HCT116 (cell line): ENCODE results near the gene PTPRA. TPM values are rescaled to one million over a fixed set of nuclear protein-coding genes. Genes with fewer than 3 reads are reported as not detected.

Experiments
- ATAC-seq: fragments of 200-7000 bp; cut with Tn5 transposase; 2 replicates; pipeline ENCODE4 v1.9.1; 2020; ENCODE audit warnings: mild to moderate bottlenecking, moderate library complexity
- BruUV-seq: library from RNA; stranded (reverse); fragments of 400-500 nt; replicated peaks from 2 replicates; lab custom pipeline; 2021; lab: Mats Ljungman, UMichigan
- CTCF ChIA-PET: fragments of 300-600 bp; sonication (Branson Sonifier 250); formaldehyde crosslinking; loops from one replicate; lab custom pipeline; 2021; ENCODE audit warnings: antibody characterized with exemption; lab: Charles Lee
- POLR2A ChIA-PET: fragments of 300-600, 350-600 bp; sonication (Branson Sonifier 250); formaldehyde crosslinking; loops from one replicate; lab custom pipeline; 2021; ENCODE audit warnings: antibody characterized with exemption; lab: Charles Lee
- RAD21 ChIA-PET, 2 experiments: fragments of 300-600 bp; sonication (Branson Sonifier 250); formaldehyde crosslinking; loops; one replicate each; lab custom pipeline; 2023; ENCODE audit warnings: low total read pairs in 2 of 2; ENCODE audit not compliant: uncharacterized antibody in 2 of 2, unreplicated experiment in 2 of 2, low non-redundant PET in 1 of 2; lab: Charles Lee
- DNase-seq: peaks from one replicate; pipeline ENCODE4 v3.0.0-alpha.2; 2010; ENCODE audit warnings: low read depth, low spot score
- H2AFZ ChIP-seq: fragments of 200-600 bp; shearing (Covaris generic), sonication (generic); 2 replicates; pipeline ENCODE4 v1.6.1; 2017; ENCODE audit warnings: low read depth, mixed run types, mixed read lengths, antibody characterized with exemption, low read length; ENCODE audit not compliant: poor library complexity, severe bottlenecking
- H3K27ac ChIP-seq: 2 replicates; pipeline ENCODE4 v1.5.1; 2012; ENCODE audit warnings: low read depth, low read length
- H3K27me3 ChIP-seq: fragments of 200-600 bp; sonication (generic); 2 replicates; pipeline ENCODE4 v1.6.1; 2016; ENCODE audit warnings: mixed run types, low read length, mixed read lengths; ENCODE audit not compliant: insufficient read depth
- H3K36me3 ChIP-seq, 2 experiments: fragments of 200-500 bp in 1 of 2; fragments of 200-600 bp in 1 of 2; sonication (Bioruptor generic) in 1 of 2; sonication (generic) in 1 of 2; 2 replicates each; pipeline versions ENCODE4 v1.5.1 to v1.6.1; 2014 to 2016; ENCODE audit warnings: low read length in 2 of 2, inconsistent platforms in 1 of 2, mixed read lengths in 1 of 2, mixed run types in 1 of 2; ENCODE audit not compliant: insufficient read depth in 2 of 2, control insufficient read depth in 1 of 2
- H3K4me1 ChIP-seq, 2 experiments: fragments of 200-600 bp in 1 of 2; sonication (generic) in 1 of 2; 2 replicates each; pipeline versions ENCODE4 v1.5.1 to v1.6.1; 2012 to 2017; ENCODE audit warnings: low read length in 2 of 2, inconsistent platforms in 1 of 2, mild to moderate bottlenecking in 1 of 2, mixed read lengths in 1 of 2, mixed run types in 1 of 2, moderate library complexity in 1 of 2; ENCODE audit not compliant: insufficient read depth in 2 of 2, control insufficient read depth in 1 of 2
- H3K4me2 ChIP-seq: fragments of 200-600 bp; sonication (generic); 2 replicates; pipeline ENCODE4 v1.6.1; 2017; ENCODE audit warnings: mixed run types, low read length, mixed read lengths
- H3K4me3 ChIP-seq, 2 experiments: fragments of 200-600 bp in 1 of 2; sonication (generic) in 1 of 2; replicated peaks in 1 of 2; 2 replicates each; pipeline ENCODE4 v1.5.1; 2011 to 2016; ENCODE audit warnings: low read length in 2 of 2, control low read depth in 1 of 2, low read depth in 1 of 2, mild to moderate bottlenecking in 1 of 2, mixed read lengths in 1 of 2, mixed run types in 1 of 2
- H3K79me2 ChIP-seq: fragments of 200-600 bp; sonication (generic); 2 replicates; pipeline ENCODE4 v1.6.1; 2017; ENCODE audit warnings: mild to moderate bottlenecking, mixed run types, low read length, moderate library complexity, mixed read lengths; ENCODE audit not compliant: insufficient read depth
- H3K9ac ChIP-seq: fragments of 200-600 bp; sonication (generic); 2 replicates; pipeline ENCODE4 v1.6.1; 2016; ENCODE audit warnings: low read length, mixed read lengths
- H3K9me2 ChIP-seq: fragments of 200-600 bp; sonication (generic), shearing (Covaris generic); 2 replicates; pipeline ENCODE4 v1.6.1; 2017; ENCODE audit warnings: mixed run types, mild to moderate bottlenecking, moderate library complexity; ENCODE audit not compliant: insufficient read depth
- H3K9me3 ChIP-seq, 2 experiments: fragments of 200-500 bp in 1 of 2; fragments of 200-600 bp in 1 of 2; sonication (Bioruptor generic) in 1 of 2; sonication (generic) in 1 of 2; 2 replicates each; pipeline ENCODE4 v1.6.1; 2014 to 2017; ENCODE audit warnings: low read length in 2 of 2, mixed read lengths in 2 of 2, inconsistent platforms in 1 of 2, low read depth in 1 of 2, mild to moderate bottlenecking in 1 of 2, mixed run types in 1 of 2, moderate library complexity in 1 of 2; ENCODE audit not compliant: control insufficient read depth in 1 of 2, insufficient read depth in 1 of 2
- H4K20me1 ChIP-seq: fragments of 200-600 bp; sonication (generic), shearing (Covaris generic); 2 replicates; pipeline ENCODE4 v1.6.1; 2017; ENCODE audit warnings: mixed run types, mild to moderate bottlenecking, moderate library complexity; ENCODE audit not compliant: insufficient read depth
- CBX3 ChIP-seq: IDR thresholded peaks from 2 replicates; pipeline ENCODE4 v1.6.1; 2012; ENCODE audit warnings: low read depth
- CEBPB ChIP-seq: IDR thresholded peaks from 2 replicates; pipeline ENCODE4 v1.6.1; 2012; ENCODE audit warnings: low read depth
- ELF1 ChIP-seq: IDR thresholded peaks from 2 replicates; pipeline ENCODE4 v1.6.1; 2012; ENCODE audit warnings: low read depth, borderline replicate concordance
- EZH2 ChIP-seq: fragments of 200-600 bp; sonication (generic); IDR thresholded peaks from 2 replicates; pipeline ENCODE4 v1.6.1; 2017; ENCODE audit warnings: antibody characterized with exemption, mixed run types
- EZH2phosphoT487 ChIP-seq: fragments of 200-600 bp; IDR thresholded peaks from 2 replicates; pipeline ENCODE4 v1.6.1; 2018; ENCODE audit warnings: antibody characterized with exemption, borderline replicate concordance
- FOSL1 ChIP-seq: IDR thresholded peaks from 2 replicates; pipeline ENCODE4 v1.6.1; 2012; ENCODE audit warnings: low read depth
- JUND ChIP-seq: IDR thresholded peaks from 2 replicates; pipeline ENCODE4 v1.6.1; 2012
- MAX ChIP-seq: IDR thresholded peaks from 2 replicates; pipeline ENCODE4 v1.6.1; 2012
- POLR2AphosphoS5 ChIP-seq: IDR thresholded peaks from 2 replicates; pipeline ENCODE4 v1.6.1; 2011; ENCODE audit warnings: mild to moderate bottlenecking, low read depth, low read length, moderate library complexity
- RAD21 ChIP-seq: IDR thresholded peaks from 2 replicates; pipeline ENCODE4 v1.6.1; 2012; ENCODE audit warnings: low read depth, mild to moderate bottlenecking
- SIN3A ChIP-seq: IDR thresholded peaks from 2 replicates; pipeline ENCODE4 v1.6.1; 2012; ENCODE audit warnings: low read depth
- SP1 ChIP-seq: IDR thresholded peaks from 2 replicates; pipeline ENCODE4 v1.6.1; 2012; ENCODE audit warnings: low read depth
- TCF7L2 ChIP-seq: IDR thresholded peaks from 2 replicates; pipeline ENCODE4 v1.7.0; 2011; ENCODE audit warnings: borderline replicate concordance, inconsistent platforms; ENCODE audit not compliant: insufficient read depth, insufficient read length; ENCODE audit errors: extremely low read depth
- YY1 ChIP-seq: IDR thresholded peaks from 2 replicates; pipeline ENCODE4 v1.6.1; 2011; ENCODE audit warnings: low read length, low read depth, moderate library complexity, mild to moderate bottlenecking; ENCODE audit not compliant: insufficient replicate concordance; ENCODE audit errors: extremely low read depth
- ZFX ChIP-seq: fragments of 450-650 bp; IDR thresholded peaks from 2 replicates; pipeline ENCODE4 v1.6.1; 2017
- intact Hi-C: fragments of 100-400 bp; cut with micrococcal nuclease; formaldehyde crosslinking; loops from 2 replicates; pipeline ENCODE4 v1.10.0; 2022
- total RNA-seq: library from RNA; stranded (reverse); gene quantifications from one replicate; pipeline ENCODE4 v1.2.1, GENCODE V29; 2021; ENCODE audit not compliant: unreplicated experiment
- TF ChIP-seq, protein P1 (sequence below), 3 experiments: fragments of 200-600 bp in 1 of 3; sonication (generic) in 1 of 3; IDR thresholded peaks in 2 of 3; conservative IDR thresholded peaks in 1 of 3; 2 replicates each; pipeline ENCODE4 v1.5.1; 2012 to 2017; ENCODE audit warnings: low read depth in 2 of 3, low read length in 2 of 3, antibody characterized with exemption in 1 of 3, borderline replicate concordance in 1 of 3, control low read depth in 1 of 3, mild to moderate bottlenecking in 1 of 3, mixed read lengths in 1 of 3, mixed run types in 1 of 3, moderate library complexity in 1 of 3; ENCODE audit not compliant: insufficient read depth in 1 of 3
- TF ChIP-seq, protein P2 (sequence below): IDR thresholded peaks from 2 replicates; pipeline ENCODE4 v1.6.1; 2011; ENCODE audit warnings: mild to moderate bottlenecking, low read length, moderate library complexity; ENCODE audit not compliant: insufficient replicate concordance; ENCODE audit errors: extremely low read depth
- TF ChIP-seq, protein P3 (sequence below): IDR thresholded peaks from 2 replicates; pipeline ENCODE4 v1.6.1; 2012

Gene PTPRA
- total RNA-seq, 1 experiment from 2014 or later = 44.6 TPM

GRCh38 chr20:2930538-2930937, 57.3 kb downstream of the PTPRA start:
- POLR2A ChIA-PET = no interaction called here

DNA sequence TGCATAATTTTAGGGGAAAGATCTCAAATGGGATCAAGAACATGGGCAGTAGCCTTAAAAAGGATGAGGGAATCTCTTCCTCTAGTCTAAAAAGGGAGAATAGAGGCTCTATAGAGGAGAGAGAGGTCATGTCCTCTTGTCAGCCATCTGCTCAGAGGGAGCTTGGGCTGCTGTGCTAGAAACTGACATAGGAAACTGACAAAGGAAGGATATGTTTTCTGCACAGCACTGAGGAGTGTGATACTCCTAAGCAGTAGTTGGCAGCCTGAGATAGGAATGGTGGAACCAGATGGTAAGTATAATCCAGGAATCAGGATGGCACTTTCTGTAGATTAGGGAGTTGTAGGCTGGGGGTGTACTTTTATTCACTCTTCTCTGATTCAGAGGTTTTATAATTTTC, 59.2 kb downstream of the PTPRA start:
- H3K4me1 ChIP-seq = no peaks in the 10 kb centered on the region
- ChIA-PET CTCF (no interaction called here), POLR2A (no interaction called here), RAD21 (no interaction called here)
- H3K36me3 ChIP-seq = no peaks in the 10 kb centered on the region; a peak in 1 of 4 replicates
- H3K79me2 ChIP-seq = 0 out of 2 replicates have a peak, but pooled peaks cover 7% of the 10 kb centered on the region
- TF ChIP-seq, protein P1, sequence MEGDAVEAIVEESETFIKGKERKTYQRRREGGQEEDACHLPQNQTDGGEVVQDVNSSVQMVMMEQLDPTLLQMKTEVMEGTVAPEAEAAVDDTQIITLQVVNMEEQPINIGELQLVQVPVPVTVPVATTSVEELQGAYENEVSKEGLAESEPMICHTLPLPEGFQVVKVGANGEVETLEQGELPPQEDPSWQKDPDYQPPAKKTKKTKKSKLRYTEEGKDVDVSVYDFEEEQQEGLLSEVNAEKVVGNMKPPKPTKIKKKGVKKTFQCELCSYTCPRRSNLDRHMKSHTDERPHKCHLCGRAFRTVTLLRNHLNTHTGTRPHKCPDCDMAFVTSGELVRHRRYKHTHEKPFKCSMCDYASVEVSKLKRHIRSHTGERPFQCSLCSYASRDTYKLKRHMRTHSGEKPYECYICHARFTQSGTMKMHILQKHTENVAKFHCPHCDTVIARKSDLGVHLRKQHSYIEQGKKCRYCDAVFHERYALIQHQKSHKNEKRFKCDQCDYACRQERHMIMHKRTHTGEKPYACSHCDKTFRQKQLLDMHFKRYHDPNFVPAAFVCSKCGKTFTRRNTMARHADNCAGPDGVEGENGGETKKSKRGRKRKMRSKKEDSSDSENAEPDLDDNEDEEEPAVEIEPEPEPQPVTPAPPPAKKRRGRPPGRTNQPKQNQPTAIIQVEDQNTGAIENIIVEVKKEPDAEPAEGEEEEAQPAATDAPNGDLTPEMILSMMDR (IDR thresholded peaks at IDR 0.05 in 2 of 3, conservative IDR thresholded peaks at IDR 0.05 in 1 of 3; ENCODE audit: borderline replicate concordance in 1 of 3, insufficient read depth in 1 of 3, low read depth in 2 of 3, low read length in 2 of 3) = no peak
- no peak for TF ChIP-seq SP1
- TF ChIP-seq TCF7L2 = no peak
- TF ChIP-seq, protein P2, sequence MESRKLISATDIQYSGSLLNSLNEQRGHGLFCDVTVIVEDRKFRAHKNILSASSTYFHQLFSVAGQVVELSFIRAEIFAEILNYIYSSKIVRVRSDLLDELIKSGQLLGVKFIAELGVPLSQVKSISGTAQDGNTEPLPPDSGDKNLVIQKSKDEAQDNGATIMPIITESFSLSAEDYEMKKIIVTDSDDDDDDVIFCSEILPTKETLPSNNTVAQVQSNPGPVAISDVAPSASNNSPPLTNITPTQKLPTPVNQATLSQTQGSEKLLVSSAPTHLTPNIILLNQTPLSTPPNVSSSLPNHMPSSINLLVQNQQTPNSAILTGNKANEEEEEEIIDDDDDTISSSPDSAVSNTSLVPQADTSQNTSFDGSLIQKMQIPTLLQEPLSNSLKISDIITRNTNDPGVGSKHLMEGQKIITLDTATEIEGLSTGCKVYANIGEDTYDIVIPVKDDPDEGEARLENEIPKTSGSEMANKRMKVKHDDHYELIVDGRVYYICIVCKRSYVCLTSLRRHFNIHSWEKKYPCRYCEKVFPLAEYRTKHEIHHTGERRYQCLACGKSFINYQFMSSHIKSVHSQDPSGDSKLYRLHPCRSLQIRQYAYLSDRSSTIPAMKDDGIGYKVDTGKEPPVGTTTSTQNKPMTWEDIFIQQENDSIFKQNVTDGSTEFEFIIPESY = no peak
- TF ChIP-seq JUND = no peak
- TF ChIP-seq EZH2 = no peak
- no peak for TF ChIP-seq ZFX
- no peak for TF ChIP-seq ELF1
- no peak for TF ChIP-seq CEBPB
- no peak for TF ChIP-seq RAD21
- no peak for TF ChIP-seq FOSL1
- no peak for TF ChIP-seq CBX3
- no peak for TF ChIP-seq MAX
- TF ChIP-seq EZH2phosphoT487 = no peak
- TF ChIP-seq, protein P3, sequence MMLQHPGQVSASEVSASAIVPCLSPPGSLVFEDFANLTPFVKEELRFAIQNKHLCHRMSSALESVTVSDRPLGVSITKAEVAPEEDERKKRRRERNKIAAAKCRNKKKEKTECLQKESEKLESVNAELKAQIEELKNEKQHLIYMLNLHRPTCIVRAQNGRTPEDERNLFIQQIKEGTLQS = no peak
- no peak for TF ChIP-seq YY1
- no peaks in the 10 kb centered on the region for H3K9me3 ChIP-seq
- no peaks in the 10 kb centered on the region for H3K9me2 ChIP-seq
- H3K4me2 ChIP-seq = no peak overlapping the region
- intact Hi-C loops = no loop called here
- H3K27ac ChIP-seq = no peak overlapping the region
- no peak overlapping the region for H3K4me3 ChIP-seq
- H3K27me3 ChIP-seq = no peaks in the 10 kb centered on the region
- no peak overlapping the region for H3K9ac ChIP-seq
- no peak for DNase-seq
- no peaks in the 10 kb centered on the region for H4K20me1 ChIP-seq
- no TSS peak for BruUV-seq
- no peak for ATAC-seq
- H2AFZ ChIP-seq = no peak overlapping the region

More at GRCh38 chr20:2930538-2930937, 57.3 kb downstream of the PTPRA start:
- BruUV-seq = no TSS peak
- intact Hi-C loops = no loop called here
- H3K4me3 ChIP-seq = no peak overlapping the region
- H3K27ac ChIP-seq = no peak overlapping the region
- ChIA-PET CTCF (no interaction called here), RAD21 (no interaction called here)
- no peak overlapping the region for H3K4me2 ChIP-seq
- no peaks in the 10 kb centered on the region for H3K9me3 ChIP-seq
- no peaks in the 10 kb centered on the region for H3K9me2 ChIP-seq
- ATAC-seq (no peak), DNase-seq (no peak)
- no peaks in the 10 kb centered on the region for H3K4me1 ChIP-seq
- no peaks in the 10 kb centered on the region for H3K27me3 ChIP-seq
- no peaks in the 10 kb centered on the region; a peak in 1 of 4 replicates for H3K36me3 ChIP-seq
- H4K20me1 ChIP-seq = no peaks in the 10 kb centered on the region
- TF ChIP-seq JUND (no peak), SIN3A (no peak), POLR2AphosphoS5 (no peak), ELF1 (no peak), CEBPB (no peak), ZFX (no peak)
- H3K9ac ChIP-seq = no peak overlapping the region
- H2AFZ ChIP-seq = no peak overlapping the region
- H3K79me2 ChIP-seq = 0 out of 2 replicates have a peak, but pooled peaks cover 10% of the 10 kb centered on the region
